HepG2 (cell line): ENCODE data around the gene IKZF3. TPM values are rescaled to one million over a fixed set of nuclear protein-coding genes. Genes with fewer than 3 reads are reported as not detected.
A peak's percentile ranks its signal among the peaks of the same experiment; 100 is the strongest.

Experiments used
- EP300 ChIP-seq, 3 experiments: sonication (generic) in 1 of 3; formaldehyde crosslinking in 1 of 3; IDR thresholded peaks; 2 replicates each; pipeline versions ENCODE4 v1.5.1 to v1.6.1; 2011 to 2020; ENCODE audit warnings: low read depth in 2 of 3, low read length in 2 of 3, borderline replicate concordance in 1 of 3, improper control_type of control experiment in 1 of 3, mild to moderate bottlenecking in 1 of 3, missing genetic modification reagents in 1 of 3, moderate library complexity in 1 of 3
- FOSL2 ChIP-seq: sonication (generic); formaldehyde crosslinking; IDR thresholded peaks from 2 replicates; pipeline ENCODE4 v1.4.0; 2020; ENCODE audit warnings: missing genetic modification reagents
- HNRNPLL ChIP-seq: fragments of 200-400 bp; formaldehyde crosslinking; IDR thresholded peaks from 2 replicates; pipeline ENCODE4 v1.6.1; 2017; ENCODE audit warnings: mild to moderate bottlenecking, low read depth, low read length; ENCODE audit not compliant: poor library complexity, severe bottlenecking
- NR2F2 ChIP-seq: IDR thresholded peaks from 2 replicates; pipeline ENCODE4 v1.6.1; 2012; ENCODE audit warnings: low read depth, inconsistent platforms, borderline replicate concordance
- NR2F6 ChIP-seq, 2 experiments: IDR thresholded peaks; 2 replicates each; pipeline ENCODE4 v1.6.1; 2016; ENCODE audit warnings: antibody characterized with exemption in 1 of 2, mild to moderate bottlenecking in 1 of 2
- POLR2G ChIP-seq: fragments of 200-400 bp; formaldehyde crosslinking; IDR thresholded peaks from 2 replicates; pipeline ENCODE4 v1.6.1; 2018; ENCODE audit warnings: mild to moderate bottlenecking, low read depth, low read length, moderate library complexity
- SATB2 ChIP-seq: sonication (generic); formaldehyde crosslinking; IDR thresholded peaks from 2 replicates; pipeline ENCODE4 v1.5.0; 2020; ENCODE audit warnings: missing genetic modification reagents
- SRY ChIP-seq: sonication (generic); formaldehyde crosslinking; IDR thresholded peaks from 2 replicates; pipeline ENCODE4 v1.8.0; 2022; ENCODE audit warnings: mild to moderate bottlenecking, missing genetic modification reagents
- ZBTB3 ChIP-seq: sonication (generic); formaldehyde crosslinking; IDR thresholded peaks from 2 replicates; pipeline ENCODE4 v1.4.0; 2020; ENCODE audit warnings: low read depth, mild to moderate bottlenecking, moderate library complexity, missing genetic modification reagents, borderline replicate concordance
- ZNF225 ChIP-seq: sonication (generic); formaldehyde crosslinking; IDR thresholded peaks from 2 replicates; pipeline ENCODE4 v1.4.0; 2020; ENCODE audit warnings: mild to moderate bottlenecking, missing genetic modification reagents
- ZNF34 ChIP-seq: sonication (generic); formaldehyde crosslinking; IDR thresholded peaks from 2 replicates; pipeline ENCODE4 v1.4.0; 2020; ENCODE audit warnings: mild to moderate bottlenecking, missing genetic modification reagents, borderline replicate concordance
- ZNF530 ChIP-seq: sonication (generic); formaldehyde crosslinking; IDR thresholded peaks from 2 replicates; pipeline ENCODE4 v1.5.0; 2020; ENCODE audit warnings: low read depth, mild to moderate bottlenecking, missing genetic modification reagents
- ZNF616 ChIP-seq: sonication (generic); formaldehyde crosslinking; IDR thresholded peaks from 2 replicates; pipeline ENCODE4 v1.5.0; 2020; ENCODE audit warnings: low read depth, mild to moderate bottlenecking, missing genetic modification reagents
- ZNF792 ChIP-seq: IDR thresholded peaks from 2 replicates; pipeline ENCODE4 v1.6.1; 2016
- polyA plus RNA-seq, 8 experiments: library from polyadenylated mRNA; depleted of rRNA in 3 of 8; stranded (reverse) in 7 of 8; unstranded in 1 of 8; fragments of >200 nt; fragmentation: Illumina TruSeq in 4 of 8; extraction: Trizol in 4 of 8; gene quantifications; 2 replicates each; pipeline versions ENCODE4 v1.2.1 to v1.2.3, GENCODE V29; 2011 to 2016; ENCODE audit warnings: low read depth in 4 of 8, missing spikeins in 1 of 8, mixed read lengths in 1 of 8; ENCODE audit not compliant: insufficient read depth in 1 of 8
- total RNA-seq, 5 experiments: library from RNA; depleted of rRNA; stranded (reverse); fragments of >200 nt; fragmentation: Illumina TruSeq; extraction: Trizol; gene quantifications; 2 replicates each; pipeline ENCODE4 v1.2.3, GENCODE V29; 2016; ENCODE audit warnings: low read depth in 1 of 5
- TF ChIP-seq, protein P1 (sequence below): sonication (generic); formaldehyde crosslinking; IDR thresholded peaks from 2 replicates; pipeline ENCODE4 v1.4.0; 2020; ENCODE audit warnings: missing genetic modification reagents, borderline replicate concordance
- TF ChIP-seq, protein P2 (sequence below): sonication (generic); formaldehyde crosslinking; IDR thresholded peaks from 2 replicates; pipeline ENCODE4 v1.4.0; 2020; ENCODE audit warnings: missing genetic modification reagents
- TF ChIP-seq, protein P3 (sequence below): IDR thresholded peaks from 2 replicates; pipeline ENCODE4 v1.6.1; 2012; ENCODE audit warnings: low read depth, low read length, improper control_type of control experiment
- TF ChIP-seq, protein P4 (sequence below): sonication (generic); formaldehyde crosslinking; IDR thresholded peaks from 2 replicates; pipeline ENCODE4 v1.4.0; 2020; ENCODE audit warnings: mild to moderate bottlenecking, low read depth, missing genetic modification reagents
- TF ChIP-seq, protein P5 (sequence below): sonication (generic); formaldehyde crosslinking; IDR thresholded peaks from 2 replicates; pipeline ENCODE4 v1.4.0; 2020; ENCODE audit warnings: mild to moderate bottlenecking, missing genetic modification reagents, borderline replicate concordance

The IKZF3 gene
- total and polyA plus RNA-seq, 2 of the 13 experiments (the other 11 are each of a cell fraction or from before 2014, with no cell fraction given): not detected

DNA sequence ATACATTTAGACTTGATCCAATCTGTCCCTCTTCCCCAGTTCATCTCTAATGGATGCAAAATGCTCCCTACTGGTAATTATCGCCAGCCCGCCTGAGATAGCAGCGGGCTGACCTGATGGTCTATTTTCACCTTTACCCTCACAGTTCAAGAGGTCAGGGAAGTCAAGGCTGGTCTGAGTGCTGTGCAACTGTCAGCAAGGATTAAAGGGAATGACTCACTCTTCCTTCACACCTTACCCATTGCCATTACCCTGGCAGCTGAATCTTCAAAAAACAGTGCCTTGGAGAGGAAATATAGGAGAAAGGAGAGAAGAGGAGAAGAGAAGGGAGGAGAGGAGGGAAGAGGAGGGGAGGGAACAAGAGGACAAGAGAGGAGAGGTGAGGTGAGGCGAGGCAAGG, 90.1 kb downstream of the IKZF3 start (continued):
- TF ChIP-seq, protein P1, sequence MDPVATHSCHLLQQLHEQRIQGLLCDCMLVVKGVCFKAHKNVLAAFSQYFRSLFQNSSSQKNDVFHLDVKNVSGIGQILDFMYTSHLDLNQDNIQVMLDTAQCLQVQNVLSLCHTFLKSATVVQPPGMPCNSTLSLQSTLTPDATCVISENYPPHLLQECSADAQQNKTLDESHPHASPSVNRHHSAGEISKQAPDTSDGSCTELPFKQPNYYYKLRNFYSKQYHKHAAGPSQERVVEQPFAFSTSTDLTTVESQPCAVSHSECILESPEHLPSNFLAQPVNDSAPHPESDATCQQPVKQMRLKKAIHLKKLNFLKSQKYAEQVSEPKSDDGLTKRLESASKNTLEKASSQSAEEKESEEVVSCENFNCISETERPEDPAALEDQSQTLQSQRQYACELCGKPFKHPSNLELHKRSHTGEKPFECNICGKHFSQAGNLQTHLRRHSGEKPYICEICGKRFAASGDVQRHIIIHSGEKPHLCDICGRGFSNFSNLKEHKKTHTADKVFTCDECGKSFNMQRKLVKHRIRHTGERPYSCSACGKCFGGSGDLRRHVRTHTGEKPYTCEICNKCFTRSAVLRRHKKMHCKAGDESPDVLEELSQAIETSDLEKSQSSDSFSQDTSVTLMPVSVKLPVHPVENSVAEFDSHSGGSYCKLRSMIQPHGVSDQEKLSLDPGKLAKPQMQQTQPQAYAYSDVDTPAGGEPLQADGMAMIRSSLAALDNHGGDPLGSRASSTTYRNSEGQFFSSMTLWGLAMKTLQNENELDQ (CRISPR knock-in tag): no peak
- TF ChIP-seq POLR2G: no peak
- peak; percentile 67; the same call in 1 of the 2 replicates for TF ChIP-seq NR2F6 (IDR thresholded peaks at IDR 0.05)
- TF ChIP-seq NR2F6 (CRISPR knock-in tag; IDR thresholded peaks at IDR 0.05): peak; percentile 68
- TF ChIP-seq ZNF792 (CRISPR knock-in tag): no peak
- 0 out of 4 replicates have a peak, but pooled peaks of 1 of the 2 experiments have one; percentile 9 for TF ChIP-seq EP300 (IDR thresholded peaks at IDR 0.05; ENCODE audit: low read depth in 2 of 2, low read length in 2 of 2)
- no peak for TF ChIP-seq EP300 (CRISPR knock-in tag; IDR thresholded peaks at IDR 0.05; ENCODE audit: borderline replicate concordance)
- no peak for TF ChIP-seq ZNF34
- TF ChIP-seq, protein P2, sequence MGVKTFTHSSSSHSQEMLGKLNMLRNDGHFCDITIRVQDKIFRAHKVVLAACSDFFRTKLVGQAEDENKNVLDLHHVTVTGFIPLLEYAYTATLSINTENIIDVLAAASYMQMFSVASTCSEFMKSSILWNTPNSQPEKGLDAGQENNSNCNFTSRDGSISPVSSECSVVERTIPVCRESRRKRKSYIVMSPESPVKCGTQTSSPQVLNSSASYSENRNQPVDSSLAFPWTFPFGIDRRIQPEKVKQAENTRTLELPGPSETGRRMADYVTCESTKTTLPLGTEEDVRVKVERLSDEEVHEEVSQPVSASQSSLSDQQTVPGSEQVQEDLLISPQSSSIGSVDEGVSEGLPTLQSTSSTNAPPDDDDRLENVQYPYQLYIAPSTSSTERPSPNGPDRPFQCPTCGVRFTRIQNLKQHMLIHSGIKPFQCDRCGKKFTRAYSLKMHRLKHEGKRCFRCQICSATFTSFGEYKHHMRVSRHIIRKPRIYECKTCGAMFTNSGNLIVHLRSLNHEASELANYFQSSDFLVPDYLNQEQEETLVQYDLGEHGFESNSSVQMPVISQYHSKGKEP: no peak
- TF ChIP-seq FOSL2 (CRISPR knock-in tag): peak; percentile 86
- TF ChIP-seq ZNF225 (CRISPR knock-in tag): no peak
- TF ChIP-seq ZBTB3 (CRISPR knock-in tag): no peak
- TF ChIP-seq SRY (CRISPR knock-in tag): no peak
- no peak for TF ChIP-seq HNRNPLL
- no peak for TF ChIP-seq ZNF530 (CRISPR knock-in tag)
- no peak for TF ChIP-seq SATB2 (CRISPR knock-in tag)
- TF ChIP-seq ZNF616 (CRISPR knock-in tag): no peak
- peak; percentile 74 for TF ChIP-seq NR2F2
- TF ChIP-seq, protein P3, sequence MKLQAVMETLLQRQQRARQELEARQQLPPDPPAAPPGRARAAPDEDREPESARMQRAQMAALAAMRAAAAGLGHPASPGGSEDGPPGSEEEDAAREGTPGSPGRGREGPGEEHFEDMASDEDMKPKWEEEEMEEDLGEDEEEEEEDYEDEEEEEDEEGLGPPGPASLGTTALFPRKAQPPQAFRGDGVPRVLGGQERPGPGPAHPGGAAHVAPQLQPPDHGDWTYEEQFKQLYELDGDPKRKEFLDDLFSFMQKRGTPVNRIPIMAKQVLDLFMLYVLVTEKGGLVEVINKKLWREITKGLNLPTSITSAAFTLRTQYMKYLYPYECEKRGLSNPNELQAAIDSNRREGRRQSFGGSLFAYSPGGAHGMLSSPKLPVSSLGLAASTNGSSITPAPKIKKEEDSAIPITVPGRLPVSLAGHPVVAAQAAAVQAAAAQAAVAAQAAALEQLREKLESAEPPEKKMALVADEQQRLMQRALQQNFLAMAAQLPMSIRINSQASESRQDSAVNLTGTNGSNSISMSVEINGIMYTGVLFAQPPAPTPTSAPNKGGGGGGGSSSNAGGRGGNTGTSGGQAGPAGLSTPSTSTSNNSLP: no peak
- TF ChIP-seq, protein P4, sequence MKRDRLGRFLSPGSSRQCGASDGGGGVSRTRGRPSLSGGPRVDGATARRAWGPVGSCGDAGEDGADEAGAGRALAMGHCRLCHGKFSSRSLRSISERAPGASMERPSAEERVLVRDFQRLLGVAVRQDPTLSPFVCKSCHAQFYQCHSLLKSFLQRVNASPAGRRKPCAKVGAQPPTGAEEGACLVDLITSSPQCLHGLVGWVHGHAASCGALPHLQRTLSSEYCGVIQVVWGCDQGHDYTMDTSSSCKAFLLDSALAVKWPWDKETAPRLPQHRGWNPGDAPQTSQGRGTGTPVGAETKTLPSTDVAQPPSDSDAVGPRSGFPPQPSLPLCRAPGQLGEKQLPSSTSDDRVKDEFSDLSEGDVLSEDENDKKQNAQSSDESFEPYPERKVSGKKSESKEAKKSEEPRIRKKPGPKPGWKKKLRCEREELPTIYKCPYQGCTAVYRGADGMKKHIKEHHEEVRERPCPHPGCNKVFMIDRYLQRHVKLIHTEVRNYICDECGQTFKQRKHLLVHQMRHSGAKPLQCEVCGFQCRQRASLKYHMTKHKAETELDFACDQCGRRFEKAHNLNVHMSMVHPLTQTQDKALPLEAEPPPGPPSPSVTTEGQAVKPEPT: no peak
- TF ChIP-seq, protein P5, sequence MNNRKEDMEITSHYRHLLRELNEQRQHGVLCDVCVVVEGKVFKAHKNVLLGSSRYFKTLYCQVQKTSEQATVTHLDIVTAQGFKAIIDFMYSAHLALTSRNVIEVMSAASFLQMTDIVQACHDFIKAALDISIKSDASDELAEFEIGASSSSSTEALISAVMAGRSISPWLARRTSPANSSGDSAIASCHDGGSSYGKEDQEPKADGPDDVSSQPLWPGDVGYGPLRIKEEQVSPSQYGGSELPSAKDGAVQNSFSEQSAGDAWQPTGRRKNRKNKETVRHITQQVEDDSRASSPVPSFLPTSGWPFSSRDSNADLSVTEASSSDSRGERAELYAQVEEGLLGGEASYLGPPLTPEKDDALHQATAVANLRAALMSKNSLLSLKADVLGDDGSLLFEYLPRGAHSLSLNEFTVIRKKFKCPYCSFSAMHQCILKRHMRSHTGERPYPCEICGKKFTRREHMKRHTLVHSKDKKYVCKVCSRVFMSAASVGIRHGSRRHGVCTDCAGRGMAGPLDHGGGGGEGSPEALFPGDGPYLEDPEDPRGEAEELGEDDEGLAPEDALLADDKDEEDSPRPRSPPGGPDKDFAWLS (CRISPR knock-in tag): no peak
